K562 (cell line): ENCODE results near the gene HNRNPA3. TPM values are rescaled to one million over a fixed set of nuclear protein-coding genes. Genes with fewer than 3 reads are reported as not detected.

Source experiments
- BRF1 ChIP-seq: IDR thresholded peaks from 3 replicates; pipeline ENCODE4 v1.6.1; 2011; ENCODE audit warnings: borderline replicate concordance, mild to moderate bottlenecking; ENCODE audit not compliant: insufficient read length; ENCODE audit errors: extremely low read depth
- CHD2 ChIP-seq: IDR thresholded peaks from 2 replicates; pipeline ENCODE4 v1.6.1; 2011; ENCODE audit warnings: low read depth, low read length
- CREB3L1 ChIP-seq: fragments of 450-650 bp; IDR thresholded peaks from 2 replicates; pipeline ENCODE4 v1.6.1; 2014; ENCODE audit warnings: low read depth, mild to moderate bottlenecking, moderate library complexity, borderline replicate concordance
- FIP1L1 ChIP-seq: fragments of 200-400 bp; formaldehyde crosslinking; IDR thresholded peaks from 2 replicates; pipeline ENCODE4 v1.6.1; 2018; ENCODE audit warnings: mild to moderate bottlenecking, low read depth, low read length; ENCODE audit not compliant: poor library complexity, severe bottlenecking
- FOXM1 ChIP-seq, 2 experiments: fragments of 450-650 bp in 1 of 2; sonication (generic) in 1 of 2; formaldehyde crosslinking in 1 of 2; IDR thresholded peaks; 2 replicates each; pipeline versions ENCODE4 v1.6.1 to v1.9.0; 2017 to 2022; ENCODE audit warnings: low read depth in 2 of 2, mild to moderate bottlenecking in 2 of 2, missing genetic modification reagents in 1 of 2, moderate library complexity in 1 of 2
- FOXP4 ChIP-seq: sonication (generic); formaldehyde crosslinking; IDR thresholded peaks from 2 replicates; pipeline ENCODE4 v1.8.0; 2022; ENCODE audit warnings: mild to moderate bottlenecking, missing genetic modification reagents, borderline replicate concordance
- GTF2A2 ChIP-seq: IDR thresholded peaks from 2 replicates; pipeline ENCODE4 v1.6.1; 2016; ENCODE audit warnings: mild to moderate bottlenecking, missing genetic modification characterization, missing compliant biosample characterization
- GTF2F1 ChIP-seq: IDR thresholded peaks from 2 replicates; pipeline ENCODE4 v1.6.1; 2011; ENCODE audit warnings: low read depth, low read length, improper control_type of control experiment
- HEY1 ChIP-seq: fragments of 250-450 bp; sonication (Bioruptor Pico); IDR thresholded peaks from 2 replicates; pipeline ENCODE4 v1.5.0; 2020; ENCODE audit warnings: mild to moderate bottlenecking, moderate library complexity, borderline replicate concordance
- IRF2 ChIP-seq: sonication (generic); formaldehyde crosslinking; IDR thresholded peaks from 2 replicates; pipeline ENCODE4 v1.8.1; 2022; ENCODE audit warnings: mild to moderate bottlenecking, missing genetic modification reagents
- MBD2 ChIP-seq: sonication (generic); IDR thresholded peaks from 2 replicates; pipeline ENCODE4 v1.6.1; 2016; ENCODE audit warnings: low read depth, borderline replicate concordance
- MEF2A ChIP-seq: IDR thresholded peaks from 2 replicates; pipeline ENCODE4 v1.6.1; 2011; ENCODE audit warnings: low read depth, mild to moderate bottlenecking, low read length, moderate library complexity; ENCODE audit not compliant: control insufficient read depth
- NCOA6 ChIP-seq: fragments of 450-650 bp; IDR thresholded peaks from 2 replicates; pipeline ENCODE4 v1.6.1; 2017; ENCODE audit warnings: mild to moderate bottlenecking
- NFATC3 ChIP-seq: fragments of 450-650 bp; IDR thresholded peaks from 2 replicates; pipeline ENCODE4 v1.6.1; 2017; ENCODE audit warnings: mild to moderate bottlenecking
- NR2F6 ChIP-seq: fragments of 450-650 bp; formaldehyde crosslinking; IDR thresholded peaks from 2 replicates; pipeline ENCODE4 v1.4.0; 2020; ENCODE audit warnings: mild to moderate bottlenecking
- NRF1 ChIP-seq, 2 experiments: fragments of 450-650 bp; IDR thresholded peaks in 1 of 2; conservative IDR thresholded peaks in 1 of 2; 2 replicates each; pipeline ENCODE4 v1.6.1; 2014; ENCODE audit warnings: mild to moderate bottlenecking in 2 of 2
- SMARCA5 ChIP-seq: fragments of 450-650 bp; IDR thresholded peaks from 2 replicates; pipeline ENCODE4 v1.6.1; 2016
- SP2 ChIP-seq: IDR thresholded peaks from 2 replicates; pipeline ENCODE4 v1.6.1; 2011; ENCODE audit warnings: mild to moderate bottlenecking, low read depth, low read length, moderate library complexity; ENCODE audit not compliant: poor library complexity, severe bottlenecking; ENCODE audit errors: extremely low read depth
- TFE3 ChIP-seq: fragments of 450-650 bp; formaldehyde crosslinking; IDR thresholded peaks from 2 replicates; pipeline ENCODE4 v1.4.0; 2020; ENCODE audit warnings: mild to moderate bottlenecking, mixed read lengths
- ZBTB17 ChIP-seq: fragments of 450-650 bp; formaldehyde crosslinking; IDR thresholded peaks from 2 replicates; pipeline ENCODE4 v1.4.0; 2020; ENCODE audit warnings: mild to moderate bottlenecking
- ZNF212 ChIP-seq: fragments of 450-650 bp; formaldehyde crosslinking; IDR thresholded peaks from 2 replicates; pipeline ENCODE4 v1.4.0; 2020; ENCODE audit warnings: mild to moderate bottlenecking
- ZNF24 ChIP-seq: fragments of 450-650 bp; IDR thresholded peaks from 2 replicates; pipeline ENCODE4 v1.6.1; 2016
- ZNF57 ChIP-seq: fragments of 450-650 bp; formaldehyde crosslinking; IDR thresholded peaks from 2 replicates; pipeline ENCODE4 v1.4.0; 2020; ENCODE audit warnings: mild to moderate bottlenecking, moderate library complexity
- ZNF589 ChIP-seq: fragments of 200-800 bp; sonication (Bioruptor generic); IDR thresholded peaks from 2 replicates; pipeline ENCODE4 v1.6.1; 2016; ENCODE audit warnings: low read depth, missing genetic modification characterization, missing compliant biosample characterization
- ZNF717 ChIP-seq: fragments of 250-450 bp; sonication (Bioruptor Pico); IDR thresholded peaks from 2 replicates; pipeline ENCODE4 v1.5.0; 2021
- polyA plus RNA-seq, 8 experiments: library from polyadenylated mRNA; depleted of rRNA in 4 of 8; stranded (reverse) in 5 of 8; unstranded in 3 of 8; fragments of >200 nt; fragmentation: Nextera tagmentation in 2 of 8; fragmentation: Illumina TruSeq in 1 of 8; extraction: Ambion mirVana in 2 of 8; extraction: Trizol in 1 of 8; gene quantifications; 2 replicates each; pipeline versions ENCODE4 v1.2.1 to v1.2.3, GENCODE V29; 2011 to 2014; ENCODE audit warnings: inconsistent platforms in 1 of 8, missing spikeins in 1 of 8
- total RNA-seq, 7 experiments: library from RNA; depleted of rRNA in 6 of 7; stranded (reverse); fragments of >200 nt in 6 of 7; fragmentation: Illumina TruSeq in 2 of 7; extraction: Trizol in 2 of 7; gene quantifications; 2 replicates each; pipeline versions ENCODE4 v1.2.1 to v1.2.3, GENCODE V29; 2011 to 2021; ENCODE audit warnings: low replicate concordance in 1 of 7
- TF ChIP-seq, protein P1 (sequence below): fragments of 250-450 bp; sonication (Bioruptor Pico); IDR thresholded peaks from 2 replicates; pipeline ENCODE4 v1.8.0; 2021; ENCODE audit warnings: moderate library complexity, mild to moderate bottlenecking, inconsistent platforms

HNRNPA3 gene
- total and polyA plus RNA-seq, 9 of the 15 experiments (the other 6 are each of a cell fraction or from before 2014, with no cell fraction given) = 72.8 to 428 (median 192) TPM

GRCh38 chr2:177165061-177165583 is 47.5 kb upstream of the HNRNPA3 start (continued):
- TF ChIP-seq FIP1L1 (no peak), IRF2 (no peak), NR2F6 (CRISPR knock-in tag) (no peak), GTF2A2 (peak; percentile 81; the same call in 1 of the 2 replicates), CREB3L1 (no peak), NRF1 (conservative IDR thresholded peaks at IDR 0.05 in 1 of 2, IDR thresholded peaks at IDR 0.05 in 1 of 2) (no peak), MBD2 (no peak), FOXM1 (IDR thresholded peaks at IDR 0.05; ENCODE audit: low read depth) (no peak), FOXM1 (CRISPR knock-in tag; IDR thresholded peaks at IDR 0.05; ENCODE audit: low read depth) (no peak), ZNF57 (no peak), TFE3 (no peak), ZNF24 (no peak), HEY1 (no peak), BRF1 (no peak), ZNF589 (CRISPR knock-in tag) (no peak), NFATC3 (no peak), MEF2A (no peak), NCOA6 (no peak), FOXP4 (CRISPR knock-in tag) (no peak), GTF2F1 (no peak), SP2 (no peak), ZNF212 (no peak), CHD2 (no peak), ZBTB17 (CRISPR knock-in tag) (peak; percentile 70; the same call in 1 of the 2 replicates), ZNF717 (CRISPR knock-in tag) (no peak), SMARCA5 (no peak)
- TF ChIP-seq, protein P1, sequence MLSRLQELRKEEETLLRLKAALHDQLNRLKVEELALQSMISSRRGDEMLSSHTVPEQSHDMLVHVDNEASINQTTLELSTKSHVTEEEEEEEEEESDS (CRISPR knock-in tag) = no peak
